Measurements from ENCODE around the gene TRAPPC10. TPM values are rescaled to one million over a fixed set of nuclear protein-coding genes. Genes with fewer than 3 reads are reported as not detected.
"Not testable (repeated sequence)": the region's sequence is repeated elsewhere in the genome, so short reads cannot be mapped to it uniquely, and the experiment has no call there.

TRAPPC10 gene
- total RNA-seq, 4 donors from 2014 or later, result 17.9 to 32.9 (median 23.1) TPM

GRCh38 chr21:44154816-44155230, 142.7 kb downstream of the TRAPPC10 start:
- H3K27me3 ChIP-seq, result not testable (repeated sequence)
- peak; percentile 52 to 76 for ATAC-seq

GRCh38 chr21:44155231-44155993, 143.3 kb downstream of the TRAPPC10 start:
- in situ Hi-C loops (cut with MboI; ENCODE audit: low sequenced_read_pairs in 4 of 4); H3K27ac ChIP-seq: not testable (repeated sequence)

More at GRCh38 chr21:44154816-44155230, 142.7 kb downstream of the TRAPPC10 start:
- DNase-seq; H3K4me3 ChIP-seq; H3K27ac ChIP-seq; H3K36me3 ChIP-seq; H3K4me1 ChIP-seq; H3K9me3 ChIP-seq; intact Hi-C loops (cut with DNase I; ENCODE audit: low total_unique reads); in situ Hi-C loops (cut with MboI; ENCODE audit: low sequenced_read_pairs in 4 of 4): not testable (repeated sequence)

DNA sequence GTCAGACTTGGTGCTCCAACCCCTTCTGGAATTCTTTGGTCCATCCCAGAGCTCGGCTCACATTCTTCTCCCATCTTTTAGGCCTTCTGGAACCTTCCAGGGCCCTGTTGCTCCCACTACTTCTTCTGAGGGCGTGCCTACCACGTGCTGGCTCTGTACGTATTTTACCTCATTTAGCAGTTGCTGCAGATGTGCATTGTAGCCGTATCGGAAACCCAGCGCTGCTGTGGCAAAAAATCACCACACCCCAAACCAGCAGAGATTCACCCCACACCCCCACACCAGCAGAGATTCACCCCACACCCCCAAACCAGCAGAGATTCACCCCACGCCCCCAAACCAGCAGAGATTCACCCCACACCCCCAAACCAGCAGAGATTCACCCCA, 143.9 kb downstream of the TRAPPC10 start:
- H3K27ac ChIP-seq; H3K9me3 ChIP-seq; H3K4me1 ChIP-seq; H3K36me3 ChIP-seq; H3K27me3 ChIP-seq; ATAC-seq; DNase-seq; in situ Hi-C loops (cut with MboI; ENCODE audit: low sequenced_read_pairs in 4 of 4); intact Hi-C loops (cut with DNase I; ENCODE audit: low total_unique reads); H3K4me3 ChIP-seq: not testable (repeated sequence)

More at GRCh38 chr21:44155231-44155993, 143.3 kb downstream of the TRAPPC10 start:
- ATAC-seq; H3K27me3 ChIP-seq; DNase-seq; intact Hi-C loops (cut with DNase I; ENCODE audit: low total_unique reads); H3K4me3 ChIP-seq; H3K9me3 ChIP-seq; H3K36me3 ChIP-seq; H3K4me1 ChIP-seq: not testable (repeated sequence)

Other genes starting within 250 kb of the TRAPPC10 start
- gene CSTB, start 236.0 kb upstream of the TRAPPC10 start, total RNA-seq, result 1 to 10 TPM; 1.3 to 5.9 (median 5.2) TPM
- gene RRP1, start 222.7 kb upstream of the TRAPPC10 start, total RNA-seq, result 10 to 100 TPM; 17.5 to 32.0 (median 25.1) TPM
- gene AGPAT3, start 147.1 kb upstream of the TRAPPC10 start, total RNA-seq, result 100 to 1,000 TPM in 1 of 4 donors, 10 to 100 TPM in 3; 44.2 to 102 (median 59.3) TPM
- gene PWP2, start 95.1 kb downstream of the TRAPPC10 start, total RNA-seq, result 10 to 100 TPM in 1 of 4 donors, 1 to 10 TPM in 3; 3.9 to 19.2 (median 7.9) TPM
- gene GATD3, start 121.4 kb downstream of the TRAPPC10 start, total RNA-seq, result 10 to 100 TPM in 2 of 4 donors, 1 to 10 TPM in 2; 4.7 to 52.2 (median 10.0) TPM
- gene ICOSLG, start 228.6 kb downstream of the TRAPPC10 start, total RNA-seq, result 1 to 10 TPM in 1 of 4 donors, under 1 TPM in 2, not detected in 1; 0.17 to 1.6 (median 0.75) TPM
- not detected for gene DNMT3L, start 249.6 kb downstream of the TRAPPC10 start, total RNA-seq